Right hindlimb (tissue), 1 donor: ENCODE data around the gene MAP1B.
"Not testable (repeated sequence)": the region's sequence is repeated elsewhere in the genome, so short reads cannot be mapped to it uniquely, and the experiment has no call there.

Experiments
- DNase-seq: peaks from one replicate; pipeline ENCODE4 v3.0.0-alpha.2; 2018

Gene MAP1B

DNA sequence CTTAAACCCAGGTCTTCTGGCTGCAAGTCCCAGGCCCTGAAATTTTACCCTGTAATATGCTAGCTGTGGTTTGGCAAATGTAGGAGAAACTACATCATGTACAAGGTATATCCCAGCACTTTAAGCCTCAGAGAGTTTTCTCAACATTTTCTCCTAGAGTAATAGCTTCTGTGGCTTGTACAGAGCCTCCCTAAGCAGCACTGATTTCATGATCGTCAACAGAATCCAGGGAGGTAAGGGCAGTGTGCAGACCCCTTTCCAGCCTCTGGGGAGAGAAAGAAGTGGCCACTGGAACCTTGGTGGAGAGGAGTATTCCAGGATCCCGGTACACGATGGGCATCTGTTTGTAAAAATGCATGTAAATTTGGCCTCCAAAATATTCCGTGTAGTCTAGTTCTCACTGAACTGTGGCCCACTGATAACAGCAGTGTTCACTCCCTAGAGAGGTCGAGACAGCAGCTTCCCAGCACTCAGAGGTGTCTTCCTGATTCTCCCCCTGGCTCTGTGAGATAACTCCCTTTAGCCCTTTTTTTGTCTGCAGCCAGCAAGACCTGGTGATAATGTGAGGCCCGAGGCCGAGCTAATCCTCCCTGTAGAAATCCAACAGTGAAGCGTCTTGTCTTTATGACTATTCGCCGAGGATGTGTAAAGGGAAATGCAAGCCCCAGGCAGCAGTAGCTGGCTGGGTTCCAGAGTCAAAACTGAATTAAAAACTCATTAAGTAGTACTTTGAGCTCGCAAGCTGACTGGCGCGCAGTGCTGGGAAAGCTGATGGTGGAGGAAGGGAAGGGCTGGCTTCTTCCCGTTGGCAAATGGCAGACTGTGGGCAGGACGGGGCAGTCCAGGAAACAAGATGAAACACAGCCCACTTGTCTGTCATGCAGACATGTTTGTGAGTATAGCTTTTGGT, 59.0 kb downstream of the MAP1B start:
- DNase-seq: peak; percentile 82

GRCh38 chr5:72167257-72167656, 60.0 kb downstream of the MAP1B start:
- no peak for DNase-seq

- DNase-seq: peak; percentile 66
Measured at GRCh38 chr5:72167804-72168203, 60.5 kb downstream of the MAP1B start.

- DNase-seq: no peak
Measured at GRCh38 chr5:72170101-72170500, 62.8 kb downstream of the MAP1B start.

- DNase-seq: not testable (repeated sequence)
Measured at GRCh38 chr5:72171181-72171580, 63.9 kb downstream of the MAP1B start.

DNA sequence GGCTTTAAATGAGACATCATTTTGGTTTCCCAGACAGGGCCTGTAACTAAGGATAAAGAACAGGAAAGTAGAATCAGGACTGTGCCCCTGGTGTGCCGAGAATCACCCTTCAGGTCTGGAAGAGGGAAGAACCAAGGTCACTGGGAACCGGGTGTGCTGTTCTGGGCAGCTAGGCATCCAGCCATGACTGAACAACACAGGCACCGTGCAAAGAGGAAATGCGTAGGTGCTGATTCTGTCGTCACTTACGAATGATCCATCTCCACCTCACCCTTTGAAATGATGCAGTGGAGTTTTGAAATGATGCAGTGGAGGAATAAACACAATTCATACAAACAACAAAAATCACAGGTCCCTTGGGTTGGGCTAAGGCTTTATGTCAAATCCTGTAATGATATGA, 64.4 kb downstream of the MAP1B start:
- DNase-seq: no peak

- no peak for DNase-seq
Measured at GRCh38 chr5:72172786-72173185, 65.5 kb downstream of the MAP1B start.

GRCh38 chr5:72177538-72177937, 70.3 kb downstream of the MAP1B start:
- DNase-seq: no peak

GRCh38 chr5:72179028-72179815, 71.9 kb downstream of the MAP1B start:
- peak; percentile 77 for DNase-seq

DNA sequence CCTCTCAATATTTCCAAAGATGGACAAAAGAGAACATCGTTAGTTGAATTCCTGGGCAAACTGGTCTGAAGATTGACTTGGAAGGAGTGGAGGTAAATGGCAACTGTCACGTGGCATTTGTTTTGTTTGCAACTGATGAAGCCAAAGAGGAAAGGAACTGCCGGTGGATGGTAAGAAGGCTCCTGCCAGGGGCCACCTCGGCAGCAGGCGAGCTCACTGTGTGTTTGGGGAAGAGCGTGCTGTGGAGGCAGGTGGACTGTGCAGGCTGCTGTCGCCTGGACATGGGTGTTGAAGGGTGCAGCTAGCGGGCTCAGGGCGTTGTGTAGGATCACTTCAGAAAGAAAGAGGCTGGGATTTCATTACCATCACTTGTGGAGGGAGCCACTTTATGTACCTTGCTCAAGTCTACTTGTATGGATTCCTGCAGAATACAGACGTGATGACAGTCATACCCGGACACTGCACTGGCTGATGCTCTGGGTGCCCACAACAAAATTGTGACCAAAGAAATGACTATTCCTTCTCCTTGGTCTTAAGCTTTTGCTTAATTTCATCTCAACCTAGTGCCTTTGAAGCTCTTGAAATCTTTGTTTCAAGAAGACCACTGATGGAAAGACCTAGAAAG, 72.7 kb downstream of the MAP1B start:
- no peak for DNase-seq

GRCh38 chr5:72180925-72181324, 73.7 kb downstream of the MAP1B start:
- DNase-seq: no peak

DNA sequence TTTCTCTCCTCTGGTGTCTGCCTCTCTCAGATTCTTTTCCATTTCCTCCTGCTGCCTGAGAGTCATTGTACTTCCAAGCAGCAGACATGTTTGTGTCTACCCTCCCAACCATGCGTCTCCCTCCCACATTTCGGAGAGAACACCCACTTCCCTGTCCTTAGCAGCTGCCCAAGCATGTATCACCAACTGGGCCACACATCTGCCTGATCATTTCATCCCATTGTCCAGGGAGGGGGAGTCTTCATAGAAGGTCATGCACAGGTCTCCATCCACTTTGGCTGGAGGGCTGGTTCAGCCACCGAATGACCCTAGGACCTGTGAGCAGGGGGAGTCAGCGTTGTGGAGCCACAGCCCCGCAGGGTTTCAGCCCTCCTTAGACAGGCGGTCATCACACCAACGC, 75.4 kb downstream of the MAP1B start:
- no peak for DNase-seq

DNA sequence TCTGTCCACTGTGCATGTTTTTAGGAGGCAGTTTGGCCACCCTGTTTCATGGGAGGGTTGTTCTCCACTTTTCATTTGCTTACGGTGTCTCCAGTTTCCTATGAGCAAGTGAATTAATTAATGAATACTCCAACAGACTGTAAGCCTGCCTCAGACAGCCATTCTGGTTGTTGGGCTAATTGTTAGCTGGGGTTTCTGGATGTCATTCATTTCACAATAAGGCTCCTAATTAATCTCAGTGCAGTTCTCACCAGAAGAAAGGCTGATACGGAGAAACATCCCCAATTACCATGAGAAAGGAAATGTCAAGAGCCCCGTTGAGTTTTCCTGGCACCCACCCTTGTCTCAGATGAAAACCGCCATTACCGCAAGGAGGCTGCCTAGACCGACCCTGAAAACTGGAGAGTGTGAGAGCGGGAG, 75.8 kb downstream of the MAP1B start:
- DNase-seq: no peak

DNA sequence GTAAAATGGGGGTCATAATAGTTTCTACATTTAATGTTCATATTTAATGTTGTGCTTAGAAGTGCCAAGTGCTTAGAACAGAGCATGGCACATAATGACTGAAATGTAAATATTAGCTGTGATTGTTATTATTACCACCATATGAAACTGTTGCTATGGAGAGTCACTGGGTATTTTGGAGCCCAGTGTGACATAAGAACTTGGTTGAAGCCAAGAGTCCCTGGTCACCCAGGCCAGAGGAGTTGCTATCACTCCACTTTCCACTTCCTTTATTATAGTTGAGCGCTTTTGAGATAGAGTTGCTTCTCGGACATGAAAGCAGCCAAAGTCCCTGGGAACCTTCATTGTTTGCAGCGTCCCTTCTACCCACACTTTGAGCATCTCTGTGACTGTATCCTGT, 77.1 kb downstream of the MAP1B start:
- no peak for DNase-seq

DNA sequence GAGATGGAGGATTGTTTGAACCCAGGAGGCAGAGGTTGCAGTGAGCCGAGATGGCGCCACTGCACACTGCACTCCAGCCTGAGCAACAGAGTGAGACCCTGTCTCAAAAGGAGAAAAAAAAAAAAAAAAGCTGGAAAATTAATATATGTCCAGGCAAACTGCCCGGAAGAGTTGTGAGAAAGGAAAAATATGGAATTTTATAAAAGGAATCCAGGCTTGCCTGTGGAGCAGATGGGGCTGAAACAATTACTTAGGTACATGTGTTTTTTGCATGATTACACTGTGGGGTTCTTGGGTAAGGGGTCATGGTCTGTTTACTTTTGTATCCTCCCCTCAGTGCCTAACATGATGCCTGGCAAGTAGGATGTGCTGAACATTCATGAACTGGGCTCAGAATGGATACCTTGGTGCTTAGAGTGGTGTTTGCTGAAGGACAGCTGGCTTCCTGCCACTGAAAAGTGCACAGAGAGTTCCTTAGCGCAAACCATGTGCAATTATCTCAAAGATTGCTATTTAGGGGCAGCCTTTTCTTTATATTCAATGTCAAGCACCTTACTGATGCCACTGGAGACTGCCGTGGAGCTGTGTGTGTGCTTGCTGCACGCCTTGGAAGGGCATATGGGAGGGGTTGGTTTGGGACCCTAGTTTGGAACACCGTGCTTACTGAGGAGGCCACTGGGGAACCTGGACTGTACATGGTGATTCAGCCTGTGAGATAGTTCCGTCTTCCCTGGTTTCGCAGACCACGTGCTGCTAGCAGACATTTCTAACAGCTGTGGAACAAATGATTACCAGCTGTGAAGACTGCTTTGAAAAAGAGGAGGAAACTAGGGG, 78.4 kb downstream of the MAP1B start:
- peak; percentile 78 for DNase-seq

GRCh38 chr5:72187388-72188075, 80.3 kb downstream of the MAP1B start:
- no peak for DNase-seq

DNA sequence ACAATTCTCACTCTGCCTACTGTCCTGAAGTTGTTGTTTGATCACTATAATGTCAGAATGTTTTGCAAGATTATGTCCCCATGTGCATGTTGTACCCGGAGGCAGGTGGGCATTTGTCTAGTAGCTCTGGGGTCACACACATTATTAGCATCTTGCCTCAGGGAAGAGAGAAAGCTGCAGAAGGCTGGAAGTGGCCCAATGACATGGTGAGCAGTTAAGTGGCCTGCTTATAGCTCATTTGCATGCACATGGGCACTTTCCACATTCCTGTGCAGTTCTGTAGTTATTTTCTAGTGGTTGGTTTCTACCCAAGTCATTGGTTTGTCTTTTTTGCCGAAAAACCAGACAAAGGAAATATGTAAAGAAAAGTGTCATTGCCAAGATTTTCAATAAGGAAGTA, 80.9 kb downstream of the MAP1B start:
- no peak for DNase-seq

DNA sequence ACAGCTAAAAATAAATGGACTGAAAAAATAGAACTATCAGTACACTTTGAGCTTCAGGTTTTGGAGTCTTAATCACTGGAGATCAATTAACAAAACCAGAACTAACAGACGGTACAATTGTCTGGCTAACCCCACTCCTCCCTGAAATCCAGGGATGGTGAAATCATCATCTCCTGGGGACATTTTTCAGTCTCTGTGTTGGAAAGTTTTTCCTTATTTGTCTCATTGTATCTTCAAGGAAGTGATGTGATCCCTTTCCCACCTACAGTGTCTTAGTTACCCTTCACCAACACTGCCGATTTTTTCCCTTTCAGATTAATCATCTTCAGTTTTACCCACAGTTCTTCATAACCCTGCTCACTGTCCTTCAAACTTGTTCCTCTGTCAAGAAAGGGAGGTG, 81.9 kb downstream of the MAP1B start:
- no peak for DNase-seq

GRCh38 chr5:72191404-72191803, 84.1 kb downstream of the MAP1B start:
- no peak for DNase-seq

DNA sequence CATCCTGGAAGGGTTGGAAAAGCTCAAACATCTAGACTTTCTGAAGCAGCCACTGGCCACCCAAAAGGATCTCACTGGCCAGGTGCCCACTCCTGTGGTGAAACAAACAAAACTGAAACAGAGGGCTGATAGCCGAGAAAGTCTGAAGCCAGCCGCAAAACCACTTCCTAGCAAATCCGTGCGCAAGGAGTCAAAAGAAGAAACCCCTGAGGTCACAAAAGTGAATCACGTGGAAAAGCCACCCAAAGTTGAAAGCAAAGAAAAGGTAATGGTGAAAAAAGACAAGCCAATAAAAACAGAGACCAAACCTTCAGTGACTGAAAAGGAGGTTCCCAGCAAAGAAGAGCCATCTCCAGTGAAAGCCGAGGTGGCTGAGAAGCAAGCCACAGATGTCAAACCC, 87.6 kb downstream of the MAP1B start:
- no peak for DNase-seq

DNA sequence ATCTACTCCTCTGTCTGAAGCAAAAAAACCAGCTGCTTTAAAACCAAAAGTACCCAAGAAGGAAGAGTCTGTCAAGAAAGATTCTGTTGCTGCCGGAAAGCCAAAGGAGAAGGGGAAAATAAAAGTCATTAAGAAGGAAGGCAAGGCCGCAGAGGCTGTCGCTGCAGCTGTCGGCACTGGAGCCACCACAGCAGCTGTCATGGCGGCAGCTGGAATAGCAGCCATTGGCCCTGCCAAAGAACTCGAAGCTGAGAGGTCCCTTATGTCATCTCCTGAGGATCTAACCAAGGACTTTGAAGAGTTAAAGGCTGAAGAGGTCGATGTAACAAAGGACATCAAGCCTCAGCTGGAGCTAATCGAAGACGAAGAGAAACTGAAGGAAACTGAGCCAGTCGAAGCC, 88.3 kb downstream of the MAP1B start:
- DNase-seq: no peak

DNA sequence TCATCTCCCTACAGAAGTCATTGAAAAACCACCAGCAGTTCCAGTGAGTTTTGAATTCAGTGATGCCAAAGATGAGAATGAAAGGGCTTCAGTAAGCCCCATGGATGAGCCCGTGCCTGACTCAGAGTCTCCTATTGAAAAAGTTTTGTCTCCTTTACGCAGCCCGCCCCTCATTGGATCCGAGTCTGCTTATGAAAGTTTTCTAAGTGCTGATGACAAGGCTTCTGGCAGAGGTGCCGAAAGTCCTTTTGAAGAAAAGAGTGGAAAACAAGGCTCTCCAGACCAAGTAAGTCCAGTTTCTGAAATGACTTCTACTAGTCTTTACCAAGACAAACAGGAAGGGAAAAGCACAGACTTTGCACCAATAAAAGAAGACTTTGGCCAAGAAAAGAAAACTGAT, 90.1 kb downstream of the MAP1B start:
- no peak for DNase-seq
